ENCODE data around the gene CLDN15.
A peak's percentile ranks its signal among the peaks of the same experiment; 100 is the strongest.

CLDN15 gene

DNA sequence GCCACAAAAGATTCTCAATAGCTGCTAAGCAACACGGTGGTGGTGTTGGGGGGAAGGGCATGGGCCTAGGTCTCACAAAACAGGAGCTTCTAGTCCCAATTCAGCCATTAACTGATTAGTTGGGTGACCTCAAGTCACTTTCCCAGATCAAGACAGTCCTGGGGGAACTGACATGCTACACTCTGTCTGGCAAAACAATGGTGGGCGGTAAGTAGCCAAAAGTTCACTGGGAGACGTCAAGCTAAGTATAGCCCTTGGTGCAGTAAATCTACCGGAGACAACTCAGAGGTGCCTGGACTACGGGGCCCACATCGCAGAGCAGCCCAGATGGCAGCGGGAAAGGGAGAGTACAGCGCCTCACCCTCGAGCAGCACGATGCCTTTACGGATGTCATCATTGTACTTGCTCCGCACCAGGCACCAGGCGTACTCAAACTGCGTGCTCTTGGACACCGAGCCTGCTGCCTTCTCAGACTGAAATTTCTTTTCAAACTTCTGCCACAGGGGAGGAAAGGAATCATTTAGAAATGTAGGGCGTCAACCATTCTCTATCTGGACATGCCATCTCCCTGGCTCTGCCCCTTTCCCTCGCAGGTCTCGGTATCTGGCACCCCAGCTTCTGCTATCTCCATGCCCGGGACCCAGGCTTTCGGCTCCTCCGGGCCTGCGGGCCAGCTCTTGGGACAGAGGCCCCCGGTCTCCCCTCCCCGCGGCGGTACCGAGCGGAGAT, 6.2 kb upstream of the CLDN15 start:
- DNase-seq: peak; percentile 24

DNA sequence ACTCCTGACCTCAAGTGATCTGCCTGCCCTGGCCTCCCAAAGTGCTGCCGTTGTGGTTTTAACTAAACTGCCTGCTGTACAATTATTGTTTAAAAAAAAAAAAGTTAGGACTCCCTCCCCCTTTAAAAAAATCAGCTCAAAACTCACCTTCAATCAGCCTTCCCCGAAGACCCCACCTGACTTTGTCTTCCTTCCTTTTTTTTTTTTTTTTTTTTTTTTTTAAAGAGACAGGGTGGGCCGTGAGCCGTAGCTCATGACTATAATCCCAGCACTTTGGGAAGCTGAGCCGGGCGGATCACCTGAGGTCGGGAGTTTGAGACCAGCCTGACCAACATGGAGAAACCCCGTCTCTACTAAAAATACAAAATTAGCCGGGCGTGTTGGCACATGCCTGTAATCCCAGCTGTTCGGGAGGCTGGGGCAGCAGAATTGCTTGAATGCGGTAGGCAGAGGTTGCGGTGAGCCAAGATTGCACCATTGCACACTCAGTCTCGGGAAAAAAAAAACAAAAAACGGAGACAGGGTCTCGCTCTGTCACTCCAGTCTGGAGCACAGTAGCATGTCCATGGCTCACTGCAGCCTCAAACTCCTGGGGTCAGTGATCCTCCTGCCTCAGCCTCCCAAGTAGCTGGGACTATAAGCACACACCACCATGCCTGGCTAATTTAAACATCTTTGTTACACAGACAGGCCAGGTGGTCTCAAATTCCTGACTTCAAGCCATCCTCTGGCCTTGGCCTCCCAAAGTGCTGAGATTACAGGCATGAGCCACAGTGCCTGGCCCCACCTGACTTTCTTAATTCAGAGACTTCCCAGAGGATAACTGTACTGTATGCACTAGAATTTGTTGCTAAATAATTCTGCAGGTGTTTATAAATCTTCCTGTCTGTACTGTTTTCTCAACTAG, 4.1 kb upstream of the CLDN15 start:
- DNase-seq: no peak

DNA sequence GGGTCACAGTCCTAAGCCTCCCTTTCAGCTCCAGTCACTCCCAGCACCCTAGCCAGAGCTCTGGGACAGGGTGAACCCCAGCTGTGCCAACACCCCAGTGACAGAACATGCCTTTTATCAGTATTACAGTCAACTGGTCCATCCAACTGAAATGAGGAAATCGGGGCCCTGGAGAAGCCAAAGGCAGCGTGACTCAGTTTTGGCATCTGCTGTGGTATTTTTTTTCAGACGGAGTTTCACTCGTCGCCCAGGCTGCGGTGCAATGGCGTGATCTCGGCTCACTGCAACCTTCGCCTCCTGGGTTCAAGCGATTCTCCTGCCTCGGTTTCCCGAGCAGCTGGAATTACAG, 3.4 kb upstream of the CLDN15 start:
- DNase-seq: no peak

DNA sequence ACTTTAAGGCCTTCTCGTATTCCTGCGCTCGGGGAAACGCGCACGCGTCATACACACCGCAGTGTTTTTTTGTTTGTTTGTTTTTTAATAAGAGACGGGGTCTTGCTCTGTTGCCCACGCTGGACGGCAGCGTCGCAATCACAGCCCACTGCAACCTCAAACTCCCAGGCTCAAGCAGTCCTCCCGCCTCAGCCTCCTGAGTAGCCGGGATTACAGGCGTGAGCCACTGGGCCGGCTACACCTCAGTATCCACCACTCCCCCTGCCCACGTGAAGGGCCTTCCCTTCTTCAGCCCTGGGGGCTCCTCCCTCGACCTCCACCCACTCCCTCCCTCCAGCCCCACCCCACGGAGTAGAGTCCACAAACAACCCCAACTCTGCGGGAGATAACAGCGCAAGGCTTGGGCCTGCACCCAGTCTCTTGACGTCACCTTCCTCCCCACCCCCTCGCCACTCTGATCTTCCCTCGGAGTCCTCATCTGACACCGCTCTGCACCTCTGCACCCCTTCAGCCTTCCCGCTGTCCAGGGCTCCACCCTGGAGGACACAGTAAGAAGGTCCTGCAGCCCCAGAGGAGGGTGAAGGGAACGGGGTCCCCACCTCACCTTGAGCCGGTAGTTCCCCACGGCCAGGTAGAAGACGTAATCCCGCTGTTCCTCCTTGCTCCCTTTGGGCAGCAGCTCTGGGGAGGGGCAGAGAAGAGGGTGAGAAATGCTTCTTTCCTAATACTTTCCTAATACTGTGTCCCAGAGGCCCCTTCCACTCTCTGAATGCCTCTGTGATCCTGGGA, 2.8 kb upstream of the CLDN15 start:
- no peak for DNase-seq

DNA sequence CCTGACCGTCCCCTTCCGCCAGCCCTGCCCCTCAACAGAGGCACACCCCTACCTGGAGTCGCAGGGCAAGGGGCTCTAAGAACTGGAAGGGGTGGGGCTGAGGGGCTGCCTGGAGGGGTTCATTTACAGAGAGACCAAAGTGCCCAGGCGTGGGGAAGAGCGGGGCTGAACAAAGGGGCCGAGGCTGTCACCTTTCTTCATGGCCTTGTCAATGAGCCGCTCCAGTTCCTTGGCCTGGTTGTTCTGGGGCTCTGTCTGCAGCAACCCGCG, 2.3 kb upstream of the CLDN15 start:
- no peak for DNase-seq

DNA sequence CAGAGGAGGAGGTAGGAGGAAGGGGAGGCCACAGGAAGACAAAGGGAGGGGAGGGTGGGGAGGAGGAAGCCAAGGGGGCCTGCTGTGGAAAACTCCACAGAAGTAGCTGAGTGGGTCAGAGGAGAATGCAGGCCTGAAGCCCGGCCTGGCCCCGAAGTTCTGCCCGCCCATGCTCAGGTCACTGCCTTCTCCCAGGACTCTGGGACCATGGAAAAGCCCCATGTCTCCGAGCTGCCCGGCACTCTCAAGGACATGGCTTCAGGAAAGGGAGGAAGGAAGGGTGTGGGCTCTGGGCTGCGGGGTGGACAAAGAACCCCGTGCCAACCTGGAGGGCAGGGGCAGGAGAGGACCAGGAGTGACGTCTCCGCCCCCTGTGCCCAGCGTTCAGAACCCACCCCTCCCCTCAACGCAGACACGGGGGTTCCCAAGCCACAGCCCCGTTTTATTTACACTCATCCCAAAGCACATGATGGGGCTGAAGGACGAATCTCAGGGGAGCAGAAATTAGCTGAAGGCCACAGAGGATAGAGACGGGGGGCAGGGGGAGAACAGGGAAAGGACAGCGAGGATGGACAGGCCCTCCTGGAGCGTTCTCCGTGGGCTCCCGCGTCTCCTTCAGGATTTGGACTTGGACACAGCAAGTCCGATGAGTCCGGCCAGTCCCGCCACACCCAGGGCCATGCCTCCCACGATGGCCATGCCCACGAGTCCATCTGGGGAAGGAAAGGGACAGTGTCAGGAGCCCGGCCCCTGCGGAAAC, 1.8 kb upstream of the CLDN15 start:
- no peak for DNase-seq

DNA sequence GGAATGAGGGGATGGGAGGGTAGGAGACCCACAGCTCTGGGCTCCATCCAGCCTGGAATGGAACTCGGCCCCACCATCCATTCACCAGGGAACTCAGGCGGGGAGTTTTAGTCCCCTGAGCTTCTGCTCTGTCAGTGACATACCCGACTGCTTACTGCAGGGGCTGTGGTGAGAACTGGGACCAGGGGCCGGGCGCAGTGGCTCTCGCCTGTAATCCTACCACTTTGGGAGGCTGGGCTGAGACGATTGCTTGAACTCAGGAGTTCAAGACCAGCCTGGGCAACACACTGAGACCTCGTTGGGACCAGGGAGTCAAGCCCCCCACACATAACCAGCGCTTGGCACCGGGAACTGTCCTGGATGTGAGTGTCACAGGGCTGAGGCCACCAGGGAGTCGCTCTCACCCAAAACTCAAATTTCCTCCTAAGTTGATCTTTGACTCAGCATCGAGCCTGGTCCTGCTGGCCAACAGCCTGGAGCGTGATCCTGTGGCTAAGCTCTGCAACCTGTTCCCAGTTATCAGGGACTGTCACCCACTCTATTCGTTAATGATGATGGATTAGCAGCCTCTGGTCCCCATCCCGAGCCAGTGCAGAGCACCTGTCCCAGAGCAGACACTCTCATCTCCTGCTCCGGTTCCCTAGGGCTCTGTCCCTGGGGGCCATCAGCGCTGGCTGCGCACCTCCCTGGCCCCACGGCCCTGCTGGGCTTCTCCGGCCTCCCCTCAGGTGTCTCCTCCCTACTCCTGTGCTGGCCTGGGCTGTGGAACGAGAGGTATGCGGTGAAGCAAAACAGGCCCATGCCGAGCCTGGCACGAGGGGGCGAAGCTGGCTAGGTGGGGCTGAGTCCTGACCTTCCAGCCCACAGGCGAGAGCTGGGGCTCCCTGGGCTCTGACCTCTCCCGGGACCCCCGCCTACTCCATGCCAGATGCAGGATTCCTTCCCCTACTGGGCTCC, 902 bp upstream of the CLDN15 start:
- no peak for DNase-seq

DNA sequence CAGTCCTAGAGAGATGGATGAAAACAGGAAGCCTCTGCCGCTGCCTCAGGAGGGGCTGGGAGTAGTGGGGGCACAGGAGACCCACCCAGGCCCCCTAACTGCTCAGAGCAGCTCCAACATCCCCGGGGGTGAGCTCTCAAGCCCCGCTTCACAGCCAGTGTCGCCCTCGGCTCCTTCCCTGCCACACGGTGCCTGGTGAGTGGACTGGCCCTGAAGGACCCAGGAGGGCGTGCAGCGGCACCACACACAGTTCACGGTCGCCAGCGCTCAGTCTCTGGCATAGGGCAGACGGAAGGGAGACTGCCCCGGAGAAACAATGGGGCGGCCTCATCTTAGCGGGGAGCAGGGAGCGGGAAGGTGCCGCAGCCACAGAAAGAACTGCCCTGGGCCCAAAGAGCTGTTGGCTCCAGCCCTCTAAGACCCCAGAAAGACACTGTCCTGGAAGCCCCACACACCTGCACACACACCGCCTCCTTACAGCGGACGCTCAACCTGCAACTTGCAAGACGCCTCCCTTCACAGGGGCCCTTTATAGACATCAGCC, 1.2 kb downstream of the CLDN15 start:
- no peak for DNase-seq

DNA sequence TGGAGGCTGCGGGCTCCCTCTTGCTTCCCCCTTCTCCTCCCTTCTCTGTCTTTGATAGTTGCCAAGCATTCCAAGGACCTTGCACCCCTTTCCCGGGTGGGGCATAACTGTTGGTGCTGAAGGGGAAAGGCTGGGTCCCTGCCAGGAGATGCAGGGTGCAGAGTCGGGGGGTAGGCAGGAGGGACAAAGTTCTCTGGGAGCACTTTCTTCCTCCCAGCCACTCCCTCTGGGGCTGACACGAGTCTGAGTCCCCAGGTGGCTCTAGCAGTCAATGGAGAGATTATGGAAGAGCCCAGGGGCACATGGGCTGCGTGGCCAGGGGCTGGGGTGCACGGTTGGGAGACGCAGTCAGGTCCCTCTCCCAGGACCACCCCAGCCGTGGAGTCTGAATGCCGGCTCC, 2.1 kb downstream of the CLDN15 start:
- DNase-seq: no peak

DNA sequence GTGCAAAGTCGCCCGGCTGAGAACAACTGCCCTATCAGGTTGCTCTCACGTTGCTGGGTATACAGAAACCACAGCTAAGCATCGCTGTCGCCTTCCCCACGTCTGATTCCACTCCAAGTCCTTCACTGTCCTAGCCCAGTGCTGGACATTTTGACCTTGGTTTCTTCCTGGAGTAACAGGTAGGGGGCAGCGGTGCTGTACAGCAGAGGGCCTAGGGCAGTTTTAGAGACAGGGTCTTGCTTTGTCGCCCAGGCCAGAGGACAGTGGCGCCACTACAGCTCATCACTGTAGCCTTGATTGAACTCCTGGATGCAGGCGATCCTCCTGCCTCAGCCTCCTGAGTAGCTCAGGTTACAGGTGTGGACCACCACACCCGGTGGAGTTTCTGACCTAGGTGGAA, 2.6 kb downstream of the CLDN15 start:
- no peak for DNase-seq

DNA sequence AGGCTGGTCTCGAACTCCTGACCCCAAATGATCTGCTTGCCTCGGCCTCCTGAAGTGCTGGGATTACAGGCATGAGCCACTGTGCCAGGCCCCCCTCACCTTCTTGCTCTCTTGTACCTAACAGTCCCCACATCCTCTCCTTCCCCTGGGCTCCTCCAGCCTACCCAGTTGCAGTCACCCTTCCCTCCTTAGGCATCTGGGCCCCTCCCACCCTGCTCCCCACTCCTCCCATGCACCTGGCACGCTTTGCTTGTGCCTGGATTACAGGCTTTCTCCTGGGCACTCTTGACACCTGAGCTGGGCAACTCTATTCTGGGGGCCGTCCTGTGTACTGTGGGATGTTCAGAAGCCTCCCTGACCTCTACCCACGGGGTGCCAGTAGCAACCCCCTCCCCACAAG, 3.0 kb downstream of the CLDN15 start:
- no peak for DNase-seq

DNA sequence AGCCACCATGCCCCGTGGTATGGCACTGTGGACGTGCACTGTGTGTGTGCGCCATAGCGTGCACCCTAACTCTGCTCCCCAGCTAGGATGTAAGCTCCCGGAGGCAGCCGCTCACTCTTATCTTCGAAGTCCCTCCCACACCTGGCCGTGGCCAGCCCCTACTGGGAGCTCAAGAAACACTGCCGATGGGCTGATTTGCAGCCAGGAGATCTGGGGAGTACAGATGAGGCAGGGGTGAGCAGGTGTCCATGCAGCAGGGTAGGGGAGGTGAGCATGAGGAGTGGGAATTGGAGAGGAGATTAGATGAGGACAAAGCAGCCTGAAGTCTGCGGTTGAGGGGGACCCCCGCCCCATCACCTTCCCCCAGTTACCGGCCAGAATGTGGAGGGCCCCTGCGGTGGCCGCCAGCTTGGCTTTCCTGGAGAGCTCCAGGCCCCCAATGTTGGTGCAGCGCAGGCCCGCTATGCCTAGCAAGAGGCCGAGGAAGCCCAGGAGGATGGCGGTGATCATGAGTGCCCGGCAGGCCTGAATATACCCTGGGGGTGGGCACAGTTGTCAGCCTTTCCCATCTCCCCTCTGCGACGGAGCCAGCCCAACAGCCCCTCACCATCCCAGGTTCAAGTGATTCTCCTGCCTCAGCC, 3.6 kb downstream of the CLDN15 start:
- DNase-seq: no peak

DNA sequence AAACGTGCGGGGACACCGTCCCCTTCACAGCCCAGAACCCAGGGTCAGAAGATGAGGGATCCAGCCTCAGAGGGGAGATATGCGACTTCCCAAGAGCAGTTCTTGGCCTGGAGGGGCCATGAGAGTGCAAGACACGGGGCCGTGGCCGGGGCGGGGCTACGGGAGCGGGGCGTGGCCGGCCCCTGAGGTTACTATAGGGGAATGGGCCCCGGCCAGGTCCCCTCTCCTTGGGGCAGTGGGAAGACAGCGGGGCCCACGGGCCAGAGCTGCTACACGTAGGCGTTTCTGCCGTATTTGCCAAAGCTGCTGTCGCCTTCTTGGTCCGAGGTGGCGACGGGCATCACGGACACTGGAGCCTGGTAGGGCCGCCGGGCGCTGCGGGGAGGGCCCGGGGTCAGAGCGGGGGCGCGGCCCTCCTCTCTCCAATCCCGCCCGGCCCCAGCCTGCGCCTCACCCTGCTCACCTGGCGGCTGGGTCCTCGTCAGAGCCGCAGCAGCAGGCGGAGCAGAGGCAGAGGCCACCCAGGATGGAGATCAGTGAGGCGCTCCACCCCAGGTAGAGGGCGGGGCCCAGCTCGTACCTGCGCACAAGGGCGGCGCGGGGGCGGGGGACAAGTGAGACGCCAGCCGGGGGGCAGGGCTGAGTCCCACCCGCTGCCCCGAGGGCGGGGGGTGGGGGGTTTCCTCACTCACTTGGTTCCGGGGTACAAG, 5.3 kb downstream of the CLDN15 start:
- no peak for DNase-seq

DNA sequence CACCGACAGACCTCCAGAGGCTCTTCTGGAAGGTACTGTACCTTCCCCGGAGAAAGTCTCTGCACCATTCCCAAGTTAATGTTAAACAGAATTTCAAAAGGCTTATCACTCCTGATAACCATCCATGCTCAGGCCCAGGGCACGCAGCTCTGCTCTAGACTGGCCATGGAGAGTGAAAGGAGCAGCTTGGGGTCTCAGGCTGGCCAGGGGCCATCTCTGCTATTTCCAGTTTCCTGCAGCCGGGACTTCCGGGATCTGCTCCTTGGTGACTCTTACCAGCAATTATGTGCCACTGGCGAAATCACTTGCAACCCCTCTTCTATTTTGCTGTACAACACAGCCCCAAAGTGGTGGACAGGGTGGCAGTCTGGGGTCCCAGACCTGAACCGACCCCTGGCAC, 6.0 kb downstream of the CLDN15 start:
- no peak for DNase-seq

DNA sequence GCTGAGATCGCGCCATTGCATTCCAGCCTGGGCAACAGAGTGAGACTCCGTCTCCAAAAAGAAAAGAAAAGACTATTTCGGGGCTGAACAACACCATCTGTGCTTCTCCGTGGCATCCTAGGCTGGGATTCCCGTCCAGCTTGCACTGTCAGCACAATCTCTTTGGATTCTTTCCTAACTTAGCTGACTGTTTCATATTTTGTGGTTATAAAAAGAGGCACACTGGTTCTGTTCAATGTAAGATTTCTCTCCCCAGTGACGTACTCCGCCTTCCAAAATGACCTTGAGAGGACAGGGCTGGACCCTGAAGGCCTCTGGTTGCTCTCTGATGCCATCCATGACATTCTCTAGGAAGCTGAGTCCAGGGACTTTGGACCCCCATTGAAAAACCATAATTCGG, 10.9 kb downstream of the CLDN15 start:
- DNase-seq: no peak

DNA sequence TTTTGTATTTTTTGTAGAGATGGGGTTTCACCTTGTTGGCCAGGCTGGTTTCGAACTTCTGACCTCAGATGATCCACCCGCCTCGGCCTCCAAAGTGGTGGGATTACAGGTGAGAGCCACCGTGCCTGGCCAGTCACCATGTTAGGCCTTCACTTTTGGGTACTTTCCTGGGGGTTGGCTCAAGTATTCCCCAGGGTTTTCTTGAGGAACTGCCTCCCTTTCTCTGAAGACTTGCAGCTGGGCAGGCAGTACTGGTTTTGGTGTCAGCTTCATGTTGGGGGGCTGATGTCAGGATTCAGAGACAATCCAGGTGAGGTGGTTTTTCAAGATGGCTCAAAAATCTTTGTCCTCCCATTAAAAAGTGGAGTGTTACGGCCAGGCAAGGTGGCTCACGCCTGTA, 12.0 kb downstream of the CLDN15 start:
- DNase-seq: no peak

DNA sequence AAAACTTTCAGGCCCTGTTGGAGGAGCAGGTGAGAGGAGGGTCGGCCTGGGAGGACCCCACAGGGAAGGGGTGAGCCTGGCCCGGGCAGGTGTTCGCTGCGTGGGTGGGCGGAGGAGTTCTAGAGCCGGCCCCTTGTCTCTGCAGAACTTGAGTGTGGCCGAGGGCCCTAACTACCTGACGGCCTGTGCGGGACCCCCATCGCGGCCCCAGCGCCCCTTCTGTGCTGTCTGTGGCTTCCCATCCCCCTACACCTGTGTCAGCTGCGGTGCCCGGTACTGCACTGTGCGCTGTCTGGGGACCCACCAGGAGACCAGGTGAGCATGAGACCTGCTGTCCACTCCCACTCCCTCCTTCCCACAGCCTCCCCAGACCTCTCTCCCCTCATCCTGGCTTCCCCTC, 14.1 kb downstream of the CLDN15 start:
- DNase-seq: no peak

DNA sequence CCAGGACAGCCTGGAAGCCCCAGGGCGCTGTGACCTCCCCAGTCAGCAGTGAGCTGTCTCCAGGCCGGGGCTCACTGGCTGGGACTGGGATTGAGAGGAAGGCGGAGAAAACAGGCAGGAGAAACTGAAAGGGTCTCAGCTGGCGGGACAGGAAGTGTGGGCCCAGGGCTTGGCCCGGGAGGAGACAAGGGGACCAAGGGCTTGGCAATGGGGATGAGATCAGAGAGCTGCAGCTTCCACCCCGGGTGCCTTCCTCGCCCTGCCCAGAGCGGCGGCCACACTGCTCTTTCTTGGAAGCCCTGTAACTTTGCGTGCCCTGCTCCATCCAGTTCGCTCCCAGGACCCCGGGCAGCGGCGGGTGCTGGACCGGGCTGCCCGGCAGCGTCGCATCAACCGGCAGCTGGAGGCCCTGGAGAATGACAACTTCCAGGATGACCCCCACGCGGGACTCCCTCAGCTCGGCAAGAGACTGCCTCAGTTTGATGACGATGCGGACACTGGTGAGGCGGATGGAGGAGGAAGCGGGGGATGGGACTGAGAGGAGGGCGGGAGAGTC, 15.2 kb downstream of the CLDN15 start:
- no peak for DNase-seq

DNA sequence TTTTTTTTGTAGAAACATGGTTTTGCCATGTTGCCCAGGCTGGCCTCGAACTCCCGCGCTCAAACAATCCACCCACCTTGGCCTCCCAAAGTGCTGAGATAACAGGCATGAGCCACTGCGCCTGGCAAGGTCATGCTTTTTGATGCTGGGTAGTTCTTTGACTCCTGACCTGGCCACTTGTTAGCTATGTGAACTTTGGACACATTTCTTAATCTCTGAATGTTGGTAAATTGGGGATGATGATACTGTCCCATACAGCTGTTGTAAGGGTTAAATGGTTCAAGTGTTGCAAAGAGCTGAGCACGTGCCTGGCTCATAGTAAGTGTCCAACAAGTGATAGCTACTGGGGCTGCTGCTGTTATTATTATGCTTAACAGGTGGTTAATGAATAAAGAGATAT, 17.3 kb downstream of the CLDN15 start:
- no peak for DNase-seq
